Right forelimb (tissue), 1 donor: ENCODE data around the gene CAPZA3.
"Not testable (repeated sequence)": the region's sequence is repeated elsewhere in the genome, so short reads cannot be mapped to it uniquely, and the experiment has no call there.

ENCODE experiments used
- DNase-seq: peaks from one replicate; pipeline ENCODE4 v3.0.0-alpha.2; 2018

Gene CAPZA3

DNA sequence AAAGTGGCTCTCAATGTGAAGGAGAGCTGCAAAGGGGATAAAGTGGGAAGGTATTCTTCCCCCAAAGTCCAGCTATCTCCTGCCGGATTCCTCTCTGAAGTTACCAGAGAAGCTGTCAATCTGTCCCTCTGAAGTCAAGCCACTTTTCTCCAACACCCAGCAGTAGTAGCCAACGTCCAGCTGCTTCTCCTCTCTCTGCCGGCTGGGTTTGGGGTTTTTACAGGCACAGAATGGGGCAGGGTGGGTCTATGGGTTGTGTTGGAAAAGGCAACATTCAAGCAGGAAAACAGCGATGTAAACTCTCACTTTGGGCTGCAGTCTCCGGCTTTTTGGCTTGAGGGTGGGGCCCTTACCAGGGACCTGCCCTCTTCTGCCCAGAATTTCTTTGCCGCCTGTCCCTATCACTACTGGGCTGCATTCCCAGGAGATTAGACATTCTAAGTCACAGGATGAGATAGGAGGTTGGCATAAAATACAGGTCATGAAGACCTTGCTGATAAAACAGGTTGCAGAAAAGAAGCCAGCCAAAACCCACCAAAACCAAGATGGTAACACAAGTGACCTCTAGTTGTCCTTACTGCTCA, 16.3 kb downstream of the CAPZA3 start:
- DNase-seq = no peak

- DNase-seq = no peak
Observed at GRCh38 chr12:18755341-18755740, 17.4 kb downstream of the CAPZA3 start.

- DNase-seq = not testable (repeated sequence)
Observed at GRCh38 chr12:18766479-18766878, 28.6 kb downstream of the CAPZA3 start.

GRCh38 chr12:18782827-18783226, 44.9 kb downstream of the CAPZA3 start:
- DNase-seq = no peak

GRCh38 chr12:18785465-18785864, 47.5 kb downstream of the CAPZA3 start:
- DNase-seq = not testable (repeated sequence)
